ENCODE data around the gene SORBS2.

SORBS2 gene

GRCh38 chr4:185810746-185811508 lies 1.1 kb downstream of the SORBS2 start:
- H3K4me2 ChIP-seq (ENCODE audit: low read depth, low read length, poor library complexity, severe bottlenecking): peak overlapping the region; percentile 72
- peak overlapping the region; percentile 82 for H2AFZ ChIP-seq (ENCODE audit: low read length)
- no peaks in the 10 kb centered on the region for H4K20me1 ChIP-seq (ENCODE audit: insufficient read depth, low read length, poor library complexity, severe bottlenecking)
- peak overlapping the region; percentile 60 for H3K4me3 ChIP-seq (ENCODE audit: low read length, poor library complexity, severe bottlenecking)
- TF ChIP-seq EZH2phosphoT487 (IDR thresholded peaks at IDR 0.05; ENCODE audit: borderline replicate concordance) (no peak), CTCF (conservative IDR thresholded peaks at IDR 0.05; ENCODE audit: low read length) (no peak)
- no peaks in the 10 kb centered on the region for H3K27me3 ChIP-seq (ENCODE audit: insufficient read depth, low read length, poor library complexity, severe bottlenecking)
- no peaks in the 10 kb centered on the region for H3K9me2 ChIP-seq (replicated peaks; ENCODE audit: low read depth, low read length)
- no peak overlapping the region for H3K9ac ChIP-seq (ENCODE audit: low read depth, low read length, poor library complexity, severe bottlenecking)
- H3K4me1 ChIP-seq (ENCODE audit: insufficient read depth, low read length, poor library complexity, severe bottlenecking): peaks cover 13% of the 10 kb centered on the region
- H3F3A ChIP-seq (ENCODE audit: low read depth): no peaks in the 10 kb centered on the region
- no peaks in the 10 kb centered on the region for H3K36me3 ChIP-seq (ENCODE audit: insufficient read depth, low read length)
- H3K9me3 ChIP-seq (ENCODE audit: insufficient read depth, low read depth, low read length): no peaks in the 10 kb centered on the region
- H3K79me2 ChIP-seq (ENCODE audit: insufficient read depth, low read length): no peaks in the 10 kb centered on the region

GRCh38 chr4:185809533-185810071 lies 2.4 kb downstream of the SORBS2 start:
- TF ChIP-seq CTCF (conservative IDR thresholded peaks at IDR 0.05; ENCODE audit: low read length) (no peak), EZH2phosphoT487 (IDR thresholded peaks at IDR 0.05; ENCODE audit: borderline replicate concordance) (no peak)
- no peaks in the 10 kb centered on the region for H4K20me1 ChIP-seq (ENCODE audit: insufficient read depth, low read length, poor library complexity, severe bottlenecking)
- no peaks in the 10 kb centered on the region for H3K36me3 ChIP-seq (ENCODE audit: insufficient read depth, low read length)
- no peaks in the 10 kb centered on the region for H3K79me2 ChIP-seq (ENCODE audit: insufficient read depth, low read length)
- H3K9ac ChIP-seq (ENCODE audit: low read depth, low read length, poor library complexity, severe bottlenecking): no peak overlapping the region
- H2AFZ ChIP-seq (ENCODE audit: low read length): no peak overlapping the region
- H3K4me1 ChIP-seq (ENCODE audit: insufficient read depth, low read length, poor library complexity, severe bottlenecking): peaks cover 13% of the 10 kb centered on the region
- no peak overlapping the region for H3K4me2 ChIP-seq (ENCODE audit: low read depth, low read length, poor library complexity, severe bottlenecking)
- H3K9me3 ChIP-seq (ENCODE audit: insufficient read depth, low read depth, low read length): no peaks in the 10 kb centered on the region
- no peak overlapping the region for H3K4me3 ChIP-seq (ENCODE audit: low read length, poor library complexity, severe bottlenecking)
- no peaks in the 10 kb centered on the region for H3K27me3 ChIP-seq (ENCODE audit: insufficient read depth, low read length, poor library complexity, severe bottlenecking)
- H3K9me2 ChIP-seq (replicated peaks; ENCODE audit: low read depth, low read length): no peaks in the 10 kb centered on the region
- H3F3A ChIP-seq (ENCODE audit: low read depth): no peaks in the 10 kb centered on the region

- H3K9ac ChIP-seq (ENCODE audit: low read depth, low read length, poor library complexity, severe bottlenecking): no peak overlapping the region
- H3K79me2 ChIP-seq (ENCODE audit: insufficient read depth, low read length): no peaks in the 10 kb centered on the region
- H3K27me3 ChIP-seq (ENCODE audit: insufficient read depth, low read length, poor library complexity, severe bottlenecking): no peaks in the 10 kb centered on the region
- no peaks in the 10 kb centered on the region for H3K9me3 ChIP-seq (ENCODE audit: insufficient read depth, low read depth, low read length)
- peaks cover 13% of the 10 kb centered on the region for H3K4me1 ChIP-seq (ENCODE audit: insufficient read depth, low read length, poor library complexity, severe bottlenecking)
- no peak overlapping the region for H3K4me2 ChIP-seq (ENCODE audit: low read depth, low read length, poor library complexity, severe bottlenecking)
- no peak overlapping the region for H2AFZ ChIP-seq (ENCODE audit: low read length)
- no peaks in the 10 kb centered on the region for H3K9me2 ChIP-seq (replicated peaks; ENCODE audit: low read depth, low read length)
- no peak for TF ChIP-seq EZH2phosphoT487 (IDR thresholded peaks at IDR 0.05; ENCODE audit: borderline replicate concordance)
- no peak for TF ChIP-seq CTCF (conservative IDR thresholded peaks at IDR 0.05; ENCODE audit: low read length)
- H3K36me3 ChIP-seq (ENCODE audit: insufficient read depth, low read length): no peaks in the 10 kb centered on the region
- H3F3A ChIP-seq (ENCODE audit: low read depth): no peaks in the 10 kb centered on the region
- H4K20me1 ChIP-seq (ENCODE audit: insufficient read depth, low read length, poor library complexity, severe bottlenecking): no peaks in the 10 kb centered on the region
- H3K4me3 ChIP-seq (ENCODE audit: low read length, poor library complexity, severe bottlenecking): no peak overlapping the region
Measured at GRCh38 chr4:185809121-185809520, 2.9 kb downstream of the SORBS2 start.

Measured in Loucy (cell line).